NCI-H1048 (cell line): ENCODE data around the gene SLC1A2.

Experiments
- DNase-seq: peaks from one replicate; lab custom pipeline; 2025; lab: John Stamatoyannopoulos, UW

SLC1A2 gene

DNA sequence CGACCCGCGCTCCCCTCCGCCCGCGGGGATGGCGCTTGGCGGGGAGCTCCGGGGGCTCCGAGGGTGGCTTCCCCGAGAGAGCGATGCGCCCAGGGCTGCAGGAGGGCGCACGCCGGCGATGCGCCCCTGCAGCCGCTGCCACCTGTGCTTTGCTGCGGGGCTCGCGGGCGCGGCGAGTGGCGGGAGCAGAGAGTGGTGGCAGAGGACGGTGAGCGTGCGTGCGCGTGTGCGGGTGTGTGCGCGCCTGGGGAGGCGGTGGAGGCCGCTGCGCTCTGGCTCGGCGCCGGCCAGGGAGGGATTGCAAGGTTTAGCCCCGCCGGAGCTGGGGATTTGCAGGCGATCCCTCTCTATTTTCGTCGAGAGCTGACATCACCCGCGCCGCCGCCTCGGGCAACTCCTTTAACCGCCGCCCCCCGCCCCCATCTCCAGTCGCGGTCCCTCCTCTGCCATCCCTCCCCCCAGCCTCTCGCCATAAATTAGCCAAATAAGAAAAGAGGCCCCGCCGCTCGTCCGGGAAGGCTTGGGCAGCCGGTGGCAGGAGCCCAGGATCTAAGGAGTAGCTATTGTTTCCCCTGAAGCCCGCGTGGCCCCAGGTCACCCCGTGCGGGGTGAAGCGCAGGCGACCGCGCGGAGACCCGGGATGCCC lies at the start of gene SLC1A2:
Gene SLC1A2 (minus strand): TSS at position 375 of the 646 bp plus-strand sequence. CDS start 592 bp downstream, outside the sequence.
- no peak for DNase-seq

DNA sequence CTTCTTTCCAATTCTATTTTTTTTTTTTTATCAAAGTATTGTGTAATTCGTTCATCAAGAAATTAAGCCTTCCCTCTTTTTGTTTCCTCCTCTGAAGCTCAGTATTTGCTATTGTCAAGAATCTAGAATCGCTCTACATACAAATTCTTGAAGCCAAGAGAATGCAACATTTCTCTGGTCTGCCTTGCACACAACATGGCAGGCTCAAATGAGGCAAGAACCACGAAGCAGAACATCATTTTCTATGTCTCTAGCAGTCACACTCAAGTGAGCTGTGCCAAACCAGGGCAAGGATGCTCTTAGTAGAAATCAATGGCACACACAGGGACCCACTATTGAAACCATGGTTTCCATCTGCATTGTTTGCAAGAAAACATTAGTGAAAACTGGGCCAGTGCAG lies 46.7 kb upstream of the SLC1A2 start:
- DNase-seq = no peak

DNA sequence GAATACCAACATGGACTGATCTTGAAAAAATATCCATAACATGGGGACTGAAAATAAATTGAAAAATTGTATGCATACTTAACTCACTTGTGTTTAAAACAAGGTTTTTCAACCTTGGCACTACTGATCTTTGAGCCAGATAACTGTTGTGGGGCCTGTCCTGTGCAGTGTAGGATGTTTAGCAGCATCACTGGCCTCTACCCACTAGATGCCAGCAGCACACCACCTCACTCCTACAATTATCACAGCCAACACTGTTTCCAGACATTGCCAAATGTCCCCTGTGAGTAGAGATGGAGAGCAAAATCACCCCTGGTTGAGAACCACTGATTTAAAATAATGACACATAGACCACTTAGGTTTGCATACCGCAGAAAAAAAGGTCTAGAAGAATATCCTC lies 45.0 kb upstream of the SLC1A2 start:
- DNase-seq = no peak

DNA sequence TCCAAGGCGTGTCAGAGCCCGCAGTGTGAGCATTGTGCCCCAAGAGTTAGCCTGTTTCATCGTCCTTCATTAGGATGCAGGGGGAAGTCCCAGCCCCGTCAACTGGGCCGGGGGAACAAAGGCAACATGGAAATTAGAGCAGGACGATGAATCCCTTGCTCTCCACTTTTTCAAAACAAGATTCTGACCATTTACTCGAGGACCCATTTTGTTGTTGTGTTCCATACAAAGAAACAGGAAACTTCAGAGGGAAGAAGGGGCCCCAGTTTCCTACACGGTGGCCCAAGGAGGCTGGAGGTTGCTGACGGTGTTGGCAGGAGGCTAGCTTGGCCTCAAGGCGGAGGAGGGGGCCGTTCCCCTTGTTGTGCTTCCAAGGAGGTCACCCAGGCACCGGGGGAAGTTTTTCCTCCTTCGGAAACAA lies 44.0 kb upstream of the SLC1A2 start:
- no peak for DNase-seq

DNA sequence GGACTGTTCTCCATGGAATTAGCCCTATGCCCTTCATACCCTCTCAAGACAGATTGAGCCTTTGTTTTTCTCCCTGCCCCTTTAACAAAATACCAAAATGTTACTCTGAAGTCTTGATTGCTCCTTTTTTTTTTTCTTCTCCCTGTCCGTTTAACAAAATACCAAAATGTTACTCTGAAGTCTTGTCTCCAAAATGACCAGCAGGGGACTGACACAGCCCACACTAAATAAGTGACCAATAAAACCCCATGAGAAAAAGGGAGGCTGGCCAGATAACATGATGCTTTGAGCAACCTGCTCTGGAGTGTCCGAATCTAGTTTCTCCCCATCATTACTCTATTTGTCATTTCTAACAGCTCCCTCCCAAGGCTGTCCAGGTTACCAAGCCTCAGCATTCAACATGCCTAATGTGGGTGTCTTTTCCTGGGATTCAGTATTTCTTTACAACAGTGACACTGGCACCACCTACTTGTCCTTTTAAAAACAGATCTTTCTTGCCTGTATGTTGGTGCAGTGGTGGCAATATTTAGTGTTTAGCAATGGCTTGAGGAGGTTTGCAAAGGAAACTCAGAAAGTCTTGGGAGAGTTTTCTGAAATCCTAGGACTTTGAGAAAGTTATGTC lies 42.7 kb upstream of the SLC1A2 start:
- DNase-seq = no peak

DNA sequence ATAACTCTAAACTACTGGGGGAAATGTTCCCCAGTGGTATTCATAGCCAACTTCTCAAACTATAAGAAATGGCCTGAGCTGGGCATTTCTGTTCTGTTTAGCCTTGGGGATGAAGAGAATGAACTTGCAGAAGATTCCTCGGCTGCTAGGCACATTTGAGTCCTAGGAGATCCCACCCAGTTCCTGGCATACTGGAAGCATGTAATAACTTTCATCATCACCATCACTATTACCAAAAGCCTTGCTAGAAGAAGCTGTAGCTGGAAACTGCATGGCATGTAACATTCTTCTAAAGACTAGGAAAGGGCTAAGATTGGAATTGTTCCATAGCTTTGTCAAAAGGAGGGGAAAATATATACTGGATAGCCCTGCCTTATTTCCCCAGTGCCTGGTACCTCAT lies 40.1 kb upstream of the SLC1A2 start:
- DNase-seq = no peak

DNA sequence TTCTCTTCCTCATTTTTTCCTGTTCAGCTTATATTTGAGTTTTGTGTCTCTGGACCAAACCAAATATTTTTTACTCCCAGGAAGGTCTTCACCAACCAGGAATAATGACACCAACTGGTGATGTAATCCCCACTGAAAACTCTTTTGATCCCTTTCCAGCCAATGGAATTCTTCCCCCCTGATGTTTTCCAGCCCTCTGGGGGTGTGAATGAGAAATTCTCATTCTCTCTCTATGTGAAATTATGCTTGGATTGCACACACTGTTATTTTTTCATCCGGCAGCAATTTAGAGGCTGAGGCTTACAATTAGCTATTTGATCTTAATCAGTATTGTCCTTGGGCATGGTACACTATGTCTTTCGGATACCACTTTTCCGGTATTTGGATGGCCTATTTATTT lies 39.5 kb upstream of the SLC1A2 start:
- no peak for DNase-seq

DNA sequence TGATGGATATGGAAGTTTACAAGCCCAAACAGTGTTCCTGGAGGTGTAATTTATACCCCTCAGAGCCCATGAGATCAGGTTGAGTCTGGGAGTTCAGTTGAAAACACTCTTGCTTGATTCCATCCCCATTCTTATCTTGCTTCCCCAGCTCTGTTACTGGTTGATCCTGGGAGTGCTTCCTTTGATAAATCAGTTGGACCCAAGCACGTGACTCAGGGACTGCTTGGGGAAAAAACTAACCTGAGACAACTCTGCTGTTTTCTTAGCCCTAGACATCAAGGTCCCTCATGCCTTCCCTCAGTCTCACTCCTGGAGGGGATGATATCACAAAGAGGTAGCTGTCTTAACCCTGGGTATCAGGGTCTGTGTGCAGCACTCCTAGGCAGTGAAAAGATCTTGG lies 35.0 kb upstream of the SLC1A2 start:
- no peak for DNase-seq

DNA sequence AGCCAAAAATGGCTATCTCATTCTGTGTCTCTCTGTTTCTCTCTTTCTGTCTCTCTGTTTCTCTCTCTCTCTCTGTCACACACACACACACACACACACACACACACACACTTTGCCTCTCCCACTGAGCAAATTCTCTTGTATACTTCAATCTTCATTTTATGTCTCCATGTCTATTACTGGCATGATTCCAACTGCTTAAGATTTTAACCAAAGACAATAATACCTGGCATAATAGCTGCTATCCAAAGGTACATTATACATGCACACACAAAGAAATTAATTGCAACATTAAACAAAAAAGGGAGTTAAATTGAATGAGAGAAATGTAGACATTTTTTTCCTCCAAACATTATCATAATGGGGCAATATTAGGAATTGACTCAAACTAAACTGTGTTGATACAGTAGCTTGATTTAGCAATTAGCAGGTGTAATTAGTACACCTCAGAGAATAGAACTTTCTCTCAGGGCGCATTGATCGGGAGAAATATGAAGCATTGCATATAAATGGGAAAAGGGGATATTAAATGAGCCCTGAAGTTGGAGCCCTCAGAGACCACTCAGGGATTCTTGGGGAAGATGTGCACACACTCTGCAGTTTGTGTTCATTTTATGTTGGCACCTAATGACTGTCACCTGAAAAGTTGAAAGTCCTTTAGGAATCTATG lies 17.4 kb upstream of the SLC1A2 start:
- DNase-seq = no peak

DNA sequence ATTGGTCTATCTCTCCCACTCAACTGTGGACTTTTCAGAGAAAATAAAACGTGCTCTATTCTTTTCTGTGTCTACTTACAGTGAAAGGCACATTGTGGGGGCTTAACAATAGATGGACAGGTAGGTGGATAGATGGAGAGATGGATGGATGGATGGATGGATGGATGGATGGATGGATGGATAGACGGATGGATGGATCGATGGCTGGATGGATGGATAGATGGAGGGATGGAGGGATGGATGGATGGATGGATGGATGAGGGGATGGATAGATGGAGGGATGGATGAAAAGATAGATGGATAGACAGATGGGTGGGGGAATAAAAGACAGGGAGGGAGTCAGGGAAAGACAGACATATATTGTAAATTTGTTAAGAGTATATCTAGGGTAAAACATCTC lies 14.2 kb upstream of the SLC1A2 start:
- DNase-seq = no peak

DNA sequence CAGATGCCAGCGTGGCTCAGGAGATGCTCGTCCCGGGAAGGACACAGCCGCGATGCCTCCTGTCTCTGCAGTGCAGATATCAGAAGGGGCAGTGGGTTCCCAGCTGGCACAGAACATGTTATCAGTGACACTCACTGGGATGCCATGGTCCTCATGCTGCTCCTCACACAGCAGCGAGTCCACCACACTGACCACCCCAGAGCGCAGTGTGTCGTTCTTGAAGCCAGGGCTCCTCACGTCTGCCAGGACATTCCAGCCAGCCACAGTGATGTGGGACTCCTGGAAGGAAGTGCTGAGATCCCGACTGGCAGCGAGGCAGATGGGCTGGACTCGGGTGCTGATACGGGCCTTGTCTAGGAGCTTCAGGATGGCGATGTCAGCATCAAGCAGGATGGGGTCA lies 13.1 kb upstream of the SLC1A2 start:
- DNase-seq = no peak

DNA sequence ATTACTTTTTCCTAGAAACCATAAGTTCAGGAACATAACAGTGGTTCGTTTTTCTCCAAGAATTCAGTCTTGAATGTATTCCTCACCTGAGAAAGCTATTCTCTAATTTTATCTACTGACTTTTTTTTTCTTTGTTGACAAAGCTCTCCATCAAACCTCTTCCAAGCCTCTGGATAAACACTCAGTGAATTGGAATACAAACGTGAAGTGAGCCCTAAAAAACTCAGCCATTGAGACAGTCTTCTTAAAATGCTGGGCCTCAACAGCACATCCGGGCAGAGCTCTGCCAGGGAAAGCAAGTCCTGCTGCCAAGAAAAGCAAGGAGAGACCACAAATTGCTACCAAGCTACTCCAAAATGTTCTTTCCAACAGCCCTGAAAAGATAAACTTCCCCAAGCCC lies 7.7 kb upstream of the SLC1A2 start:
- no peak for DNase-seq

DNA sequence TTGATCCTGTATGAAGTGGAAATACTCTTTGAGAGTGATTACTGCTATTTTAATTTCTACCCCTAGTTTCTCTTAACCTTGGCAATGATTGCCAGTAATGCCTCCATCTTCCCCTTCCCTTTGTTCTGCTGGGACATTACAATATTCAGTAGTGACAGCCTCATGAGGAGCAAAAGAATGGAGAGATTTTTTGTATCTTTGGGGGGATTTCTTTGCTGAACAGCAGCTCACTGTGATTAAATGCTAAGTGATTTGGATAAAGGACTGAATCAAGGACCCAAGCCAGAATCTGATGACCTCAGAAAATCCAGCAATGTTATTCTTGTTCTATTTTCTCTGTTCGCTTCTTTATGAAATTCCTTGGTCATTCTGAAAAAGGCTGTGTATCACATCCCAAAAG lies 7.0 kb upstream of the SLC1A2 start:
- no peak for DNase-seq

DNA sequence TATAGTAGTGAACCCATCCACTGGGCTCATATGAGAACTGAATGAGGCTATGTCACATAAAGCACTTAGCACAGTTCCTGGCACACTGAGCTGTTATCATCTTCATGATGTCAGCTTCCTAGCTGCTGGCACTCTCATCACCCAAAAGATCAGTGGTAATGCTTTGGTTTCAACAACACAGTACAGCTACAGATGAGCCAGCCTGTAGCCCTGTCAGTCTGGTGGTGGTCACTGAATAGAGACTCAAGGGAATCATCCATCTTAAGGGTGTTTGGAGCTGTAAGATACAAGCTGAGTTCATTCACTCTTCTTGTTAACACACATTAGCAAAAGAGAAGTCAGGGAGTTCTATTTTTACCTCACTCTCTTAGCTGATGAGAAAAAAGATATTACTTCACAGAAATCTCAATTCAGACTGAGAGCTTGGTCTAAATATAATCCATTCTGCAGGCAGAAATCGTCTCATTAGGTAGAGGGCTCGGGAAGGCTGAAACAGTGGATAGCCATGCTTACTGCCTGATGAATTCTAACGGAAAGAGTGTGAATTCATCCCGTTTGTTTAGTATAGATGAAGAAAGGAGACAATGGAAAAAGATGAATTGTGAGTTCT lies 6.3 kb upstream of the SLC1A2 start:
- DNase-seq = no peak

DNA sequence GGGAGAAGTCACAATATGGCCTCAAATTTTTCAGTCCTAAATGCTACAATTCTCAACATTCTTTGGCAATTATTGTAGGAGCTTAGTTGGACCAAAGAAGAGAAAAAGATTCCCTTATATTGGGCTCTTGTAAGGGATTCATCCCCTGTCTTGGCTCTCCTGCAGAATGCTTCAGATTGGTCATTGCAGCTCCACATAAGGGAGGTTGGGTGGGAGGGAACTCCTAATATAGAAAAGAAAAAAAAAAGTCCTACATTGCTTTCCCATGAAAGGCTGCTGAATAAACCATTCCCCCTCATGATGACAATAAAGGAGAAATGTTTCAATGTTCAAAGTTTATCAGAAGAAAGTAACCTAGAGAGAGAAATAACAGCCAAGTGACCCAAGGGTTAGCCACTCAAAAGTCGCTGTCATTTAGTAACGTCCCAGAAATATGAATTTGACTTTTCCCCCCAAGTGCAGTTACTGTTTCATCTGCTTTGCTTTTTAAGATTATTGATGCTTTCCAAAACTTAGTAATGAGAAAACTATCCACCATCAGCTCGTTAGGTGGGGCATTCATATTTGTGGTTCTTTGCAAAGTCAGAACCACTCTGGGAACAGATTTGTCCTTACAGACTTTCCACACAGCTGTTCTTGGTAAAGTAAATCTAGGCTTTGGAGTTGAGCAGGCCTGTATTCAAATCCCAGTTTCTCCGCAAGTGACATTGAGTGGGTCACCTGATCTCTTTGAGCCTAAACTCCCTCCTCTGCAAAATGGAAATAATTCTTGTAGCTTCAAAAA lies 5.0 kb upstream of the SLC1A2 start:
- no peak for DNase-seq

DNA sequence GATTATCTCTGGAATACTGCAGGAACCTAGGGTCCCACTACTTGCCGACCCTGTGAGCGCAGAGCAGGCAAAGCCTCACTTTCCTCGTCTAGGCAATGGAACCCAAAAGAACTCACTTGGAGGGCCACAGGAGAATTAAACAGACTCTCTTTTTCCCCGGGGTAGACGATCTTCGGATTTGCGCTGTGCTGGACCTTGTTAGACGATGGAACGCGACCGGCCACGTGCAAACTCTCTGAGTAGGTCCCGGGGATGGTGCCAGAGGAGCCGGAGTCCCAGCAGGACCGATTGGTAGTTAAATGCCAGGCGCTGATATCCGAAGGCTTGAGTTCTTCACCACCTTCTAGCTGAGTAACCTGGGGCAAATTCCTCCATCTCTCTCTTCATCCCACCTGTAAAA lies 1.0 kb upstream of the SLC1A2 start:
- no peak for DNase-seq

DNA sequence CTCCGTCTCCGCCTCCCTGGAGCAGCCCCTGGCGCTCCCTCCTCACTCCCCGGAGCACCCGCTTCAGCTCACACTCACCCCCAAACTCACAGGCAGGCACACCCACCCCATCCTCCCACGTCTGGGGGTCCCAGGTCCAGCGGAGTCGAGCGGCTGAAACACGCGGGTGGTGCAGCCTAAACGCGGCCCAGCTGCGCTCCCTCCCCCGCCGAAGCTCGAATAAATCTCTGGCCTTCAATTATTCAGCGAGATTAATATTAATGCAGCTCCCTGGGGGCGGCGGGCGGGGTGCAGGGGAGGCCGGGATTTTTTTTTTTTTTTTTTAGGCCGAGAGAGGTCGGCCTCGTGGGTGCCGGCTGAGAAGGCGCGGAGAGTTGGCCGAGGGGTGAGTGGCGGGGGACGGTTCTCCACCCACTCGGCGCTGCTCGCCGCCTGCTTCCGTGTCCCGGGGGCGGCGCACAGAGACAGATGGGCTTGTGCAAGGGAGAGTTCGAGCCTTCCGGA lies 524 bp upstream of the SLC1A2 start:
- no peak for DNase-seq

DNA sequence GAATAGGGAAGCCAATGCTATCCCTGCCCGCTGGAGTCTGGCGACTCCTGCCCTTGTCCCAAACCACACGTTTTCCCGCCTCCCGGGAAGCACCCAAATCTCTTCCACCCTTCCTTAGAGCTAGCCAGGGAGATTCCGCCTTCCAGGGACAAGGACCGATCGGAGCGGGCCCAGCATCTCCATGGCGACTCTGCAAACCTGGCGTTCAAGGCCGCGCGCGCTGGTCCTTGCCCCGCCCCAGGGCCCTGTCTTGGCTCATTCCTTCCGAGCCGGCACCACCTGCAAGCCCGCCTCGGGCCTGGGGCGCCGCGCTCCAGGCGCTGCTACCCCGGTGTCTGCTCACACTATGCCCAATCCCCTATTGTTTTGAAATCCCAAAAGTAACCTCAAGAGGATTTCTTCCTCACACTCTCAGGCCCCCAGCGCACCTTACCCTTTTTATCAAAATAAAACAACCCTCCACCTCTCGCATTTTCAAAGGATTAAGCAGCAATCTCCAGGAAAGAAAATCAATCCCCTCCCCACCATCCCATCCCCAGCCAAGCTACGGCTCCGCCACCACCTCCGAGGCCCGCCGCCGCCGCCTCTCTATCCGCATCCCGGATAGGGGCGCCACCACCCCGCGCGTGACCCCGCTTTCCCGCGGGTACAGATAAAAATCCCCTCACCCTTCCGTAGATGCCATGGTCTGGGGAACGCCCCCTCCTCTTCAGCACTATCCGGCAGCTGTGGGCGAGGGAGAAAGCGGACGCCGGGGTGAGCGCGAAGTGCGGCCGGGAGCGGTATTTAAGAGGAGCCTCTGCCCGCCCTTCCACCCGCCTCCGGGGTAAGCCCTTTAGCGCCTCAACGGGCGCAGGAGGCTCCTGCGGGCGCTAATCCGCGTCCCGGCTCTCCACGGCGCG lies 825 bp downstream of the SLC1A2 start:
- DNase-seq = no peak

DNA sequence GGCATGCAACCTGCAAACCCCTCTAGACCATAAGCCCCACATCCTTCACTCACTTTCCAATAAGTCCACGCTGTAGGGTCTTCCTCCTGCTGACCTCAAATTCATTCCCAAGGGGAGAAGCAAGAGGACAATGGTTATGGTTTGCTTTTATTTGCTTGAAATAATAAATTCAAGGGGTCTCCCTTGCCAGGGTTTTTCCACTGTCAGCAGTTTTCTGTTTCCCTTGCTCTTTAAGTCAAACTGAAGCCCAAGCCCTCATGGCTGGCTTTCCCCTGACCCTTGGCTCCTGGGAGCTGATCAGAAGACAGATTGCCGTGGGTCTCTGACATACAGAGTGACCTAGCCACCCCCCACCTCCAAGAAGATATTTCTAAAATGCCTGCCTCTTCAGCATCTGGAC lies 3.9 kb downstream of the SLC1A2 start:
- DNase-seq = no peak

DNA sequence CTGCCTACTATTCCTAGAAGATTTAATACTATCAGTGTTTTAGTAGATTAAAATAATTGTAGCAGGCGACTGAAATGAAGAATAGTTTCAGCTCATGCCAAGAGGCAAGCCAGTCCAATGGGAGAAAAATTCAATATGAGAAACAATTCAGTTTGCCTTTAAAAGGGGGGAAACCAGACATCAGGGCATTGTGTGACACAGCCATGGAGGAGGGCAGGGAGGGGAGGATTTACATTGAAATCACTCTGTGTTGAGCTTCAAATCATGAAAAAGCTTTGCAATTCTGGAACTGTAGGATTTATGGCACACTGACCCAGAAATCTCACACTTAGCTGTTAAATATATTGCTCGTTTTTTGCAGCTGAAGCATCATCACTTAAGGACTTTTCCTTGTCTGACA lies 4.6 kb downstream of the SLC1A2 start:
- no peak for DNase-seq

DNA sequence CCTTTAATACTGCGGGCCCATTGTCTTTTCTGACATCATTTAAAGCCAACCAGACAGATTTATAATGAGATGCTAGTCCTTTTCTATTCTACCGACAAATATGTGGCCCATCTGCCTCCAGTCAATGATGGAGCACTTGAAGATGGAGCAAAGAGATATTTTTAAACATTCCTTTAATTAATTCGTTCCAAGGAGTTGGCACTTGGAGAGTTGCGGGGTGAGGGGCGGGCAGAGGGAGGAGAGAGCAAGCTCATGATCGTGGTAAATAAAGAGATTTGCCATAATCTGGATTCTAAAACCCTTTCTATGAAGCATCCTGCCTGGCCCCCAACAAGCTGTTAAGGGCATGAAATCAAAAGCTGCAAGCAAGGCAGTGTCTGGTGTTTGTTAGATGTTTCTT lies 5.0 kb downstream of the SLC1A2 start:
- no peak for DNase-seq
